Medulla oblongata (tissue), 1 donor: ENCODE measurements around the gene ASIC3.
"Not testable (repeated sequence)": the region's sequence is repeated elsewhere in the genome, so short reads cannot be mapped to it uniquely, and the experiment has no call there.

Experiments
- DNase-seq: peaks from one replicate; pipeline ENCODE4 v3.0.0-alpha.2; 2015; ENCODE audit errors: extremely low spot score

The ASIC3 gene

GRCh38 chr7:151013733-151014497 lies 34.4 kb upstream of the ASIC3 start:
- peak; percentile 55 for DNase-seq

- no peak for DNase-seq
Measured at GRCh38 chr7:151014950-151015349, 33.4 kb upstream of the ASIC3 start.

- no peak for DNase-seq
Measured at GRCh38 chr7:151015967-151016366, 32.4 kb upstream of the ASIC3 start.

DNA sequence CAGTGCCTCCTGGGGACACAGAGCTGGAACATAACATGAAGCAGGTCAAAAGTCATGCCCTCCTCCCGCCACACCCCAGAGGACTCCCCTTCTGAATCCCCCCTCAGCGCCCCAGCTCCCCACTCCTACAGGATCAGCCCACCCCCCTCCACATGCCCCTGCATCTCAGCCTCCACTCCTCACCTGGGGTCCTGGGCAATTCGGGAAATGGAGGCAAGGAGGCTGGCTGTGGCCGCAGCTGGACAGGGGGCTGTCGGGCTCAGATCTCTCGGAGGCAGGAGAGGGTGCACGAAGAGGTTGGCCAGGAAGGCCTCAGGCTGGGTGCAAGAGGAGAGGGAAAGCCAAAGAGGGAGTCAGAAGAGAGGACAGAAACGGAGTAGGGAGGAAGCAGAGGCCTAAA lies 31.8 kb upstream of the ASIC3 start:
- DNase-seq = no peak

GRCh38 chr7:151016942-151017341 lies 31.4 kb upstream of the ASIC3 start:
- no peak for DNase-seq

GRCh38 chr7:151017370-151017952 lies 30.9 kb upstream of the ASIC3 start:
- no peak for DNase-seq

GRCh38 chr7:151017953-151018420 lies 30.3 kb upstream of the ASIC3 start:
- peak; percentile 41 for DNase-seq

DNA sequence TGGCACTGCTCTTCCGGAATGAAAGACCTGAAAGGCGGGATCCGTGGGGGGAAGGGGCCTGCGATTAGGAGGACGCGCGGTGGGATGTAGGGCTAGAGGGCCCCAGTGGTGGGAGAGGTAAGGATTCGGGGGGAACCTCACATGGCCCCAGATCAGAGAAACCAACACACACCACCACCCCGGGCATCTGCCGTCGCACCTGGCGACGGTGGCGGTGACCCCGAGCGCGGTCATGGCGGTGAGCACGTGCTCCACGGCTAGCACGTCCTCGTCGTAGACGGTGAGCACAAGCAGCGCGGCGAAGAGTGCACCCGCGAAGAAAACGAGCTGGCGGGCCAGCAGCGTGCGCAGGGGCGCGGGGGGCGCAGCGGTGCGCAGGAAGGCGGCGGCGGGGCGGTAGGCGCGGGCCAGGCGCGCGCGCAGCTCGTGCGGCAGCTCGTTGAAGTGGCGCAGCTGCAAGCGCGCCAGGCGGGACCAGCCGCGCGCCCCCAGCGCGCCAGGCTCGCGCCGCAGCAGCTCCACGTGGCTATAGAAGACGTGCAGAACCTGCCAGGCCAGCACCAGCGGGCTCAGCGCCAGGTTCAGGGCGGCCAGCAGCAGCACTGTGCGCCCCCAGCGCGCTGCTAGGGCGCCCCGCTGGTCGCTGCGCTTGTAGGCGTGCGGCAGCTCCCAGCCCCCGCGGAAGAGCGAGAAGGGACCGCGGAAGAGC lies 29.8 kb upstream of the ASIC3 start:
- DNase-seq = no peak

DNA sequence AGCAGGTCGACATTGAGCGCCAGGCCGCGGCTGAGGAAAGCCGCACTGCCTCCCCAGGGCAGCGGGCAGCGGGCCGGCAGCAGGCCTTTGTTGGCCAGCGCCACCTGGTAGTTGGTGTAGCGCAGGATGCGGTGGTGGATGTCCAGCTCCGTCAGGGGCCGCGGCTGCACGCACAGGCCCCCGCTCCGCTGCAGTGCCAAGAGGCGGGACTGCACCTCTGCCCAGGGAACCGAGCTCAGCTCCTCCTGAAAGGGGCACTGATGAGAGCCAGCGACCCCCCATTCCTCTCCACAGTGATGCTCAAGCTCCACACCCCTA lies 29.2 kb upstream of the ASIC3 start:
- DNase-seq = no peak

DNA sequence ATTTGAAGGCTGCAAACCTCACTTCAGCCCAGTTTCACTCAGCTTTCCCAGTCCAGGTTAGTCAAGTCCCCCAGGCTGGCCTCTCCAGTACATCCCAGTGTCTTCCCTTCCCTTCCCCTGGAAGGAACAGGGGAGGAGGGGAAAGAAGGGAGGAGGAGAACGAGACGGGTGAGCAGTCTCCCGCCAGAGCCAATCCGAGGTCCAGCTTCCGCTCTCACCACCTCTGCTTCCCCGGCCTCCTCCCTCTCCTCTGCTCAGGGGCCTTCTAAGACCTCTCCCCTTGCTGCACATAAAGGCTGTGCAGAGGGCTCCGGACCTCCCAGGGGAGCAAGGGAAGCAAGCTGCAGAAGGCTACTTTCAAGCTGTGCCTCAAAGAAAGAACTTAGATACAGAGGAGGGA lies 28.1 kb upstream of the ASIC3 start:
- no peak for DNase-seq

DNA sequence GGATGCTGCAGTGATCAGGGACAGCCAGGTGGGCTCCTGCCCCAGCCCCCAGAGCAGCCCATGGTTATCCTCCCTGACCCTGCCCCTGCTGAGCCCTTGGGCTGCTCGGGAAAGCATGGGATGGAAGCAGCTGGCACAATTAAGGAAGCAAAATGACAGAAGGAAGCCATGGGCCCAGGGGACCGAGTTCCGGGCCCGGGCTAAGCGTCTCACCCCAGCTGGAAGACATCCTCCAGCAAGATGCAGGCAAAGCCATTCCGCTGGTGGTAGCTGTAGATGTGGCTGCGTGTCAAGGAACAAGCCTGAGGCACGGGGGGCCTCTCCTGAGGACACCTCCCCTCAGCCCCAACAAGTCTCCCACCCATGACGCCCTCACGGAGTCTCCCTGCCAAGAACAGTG lies 25.1 kb upstream of the ASIC3 start:
- DNase-seq = no peak

- DNase-seq = no peak
Measured at GRCh38 chr7:151024435-151025056, 23.8 kb upstream of the ASIC3 start, which contains the start of gene ATG9B. Gene ATG9B, minus strand, starts transcription at chr7:151024494. Its CDS starts 71 bp downstream, at chr7:151024423.

DNA sequence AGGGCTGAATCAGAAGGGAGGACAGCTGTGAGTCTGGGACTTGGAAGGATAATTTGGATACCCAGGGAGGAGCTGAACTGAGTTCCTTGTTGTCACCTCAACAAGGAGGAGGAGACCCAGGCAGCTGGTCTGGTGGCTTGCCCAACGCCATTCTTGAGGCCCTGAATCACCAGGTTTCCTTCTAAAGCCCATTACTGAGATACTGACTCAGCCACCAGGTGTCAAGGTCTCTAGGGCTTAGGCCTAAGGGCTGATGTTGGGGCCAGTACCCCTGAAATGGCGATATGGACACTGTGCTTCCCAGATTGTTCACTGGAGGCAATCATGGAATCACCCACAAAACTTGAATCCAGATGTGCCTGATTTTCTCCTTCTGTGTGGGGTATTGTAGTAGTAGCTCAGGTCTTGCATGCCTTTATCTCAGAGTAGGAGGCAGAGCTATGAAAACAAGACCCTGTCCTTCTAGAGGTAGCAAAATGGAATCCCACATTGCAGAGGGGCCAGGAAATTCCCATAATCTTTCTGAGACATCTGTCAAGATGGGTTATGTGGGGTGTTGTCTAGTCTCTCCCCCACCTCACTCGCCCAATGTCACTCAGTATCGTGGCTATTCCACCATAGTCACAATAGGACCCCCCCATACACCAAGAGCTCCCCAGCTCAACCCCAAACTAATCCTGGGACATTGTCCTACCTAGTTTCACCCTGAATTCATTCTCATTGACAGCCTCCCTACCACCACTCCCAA lies 22.2 kb upstream of the ASIC3 start:
- no peak for DNase-seq

- not testable (repeated sequence) for DNase-seq
Measured at GRCh38 chr7:151026771-151027727, 21.3 kb upstream of the ASIC3 start.

DNA sequence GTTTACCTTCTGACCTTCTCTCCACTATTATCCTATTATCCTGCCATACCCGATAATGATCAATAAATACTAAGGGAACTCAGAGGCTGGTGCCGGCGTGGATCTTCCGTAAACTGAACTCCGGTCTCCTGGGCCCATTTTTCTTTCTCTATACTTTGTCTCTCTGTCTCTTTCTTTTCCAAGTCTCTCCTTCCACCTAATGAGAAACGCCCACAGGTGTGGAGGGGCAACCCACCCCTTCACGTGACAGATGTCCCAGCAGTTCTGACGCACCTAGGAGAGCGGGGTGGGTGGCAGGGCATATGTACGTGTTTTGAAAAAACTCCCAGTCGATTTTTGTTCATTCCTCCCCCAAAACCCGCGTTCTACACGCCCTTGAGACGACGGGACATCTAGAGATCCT lies 20.6 kb upstream of the ASIC3 start:
- DNase-seq = not testable (repeated sequence)

DNA sequence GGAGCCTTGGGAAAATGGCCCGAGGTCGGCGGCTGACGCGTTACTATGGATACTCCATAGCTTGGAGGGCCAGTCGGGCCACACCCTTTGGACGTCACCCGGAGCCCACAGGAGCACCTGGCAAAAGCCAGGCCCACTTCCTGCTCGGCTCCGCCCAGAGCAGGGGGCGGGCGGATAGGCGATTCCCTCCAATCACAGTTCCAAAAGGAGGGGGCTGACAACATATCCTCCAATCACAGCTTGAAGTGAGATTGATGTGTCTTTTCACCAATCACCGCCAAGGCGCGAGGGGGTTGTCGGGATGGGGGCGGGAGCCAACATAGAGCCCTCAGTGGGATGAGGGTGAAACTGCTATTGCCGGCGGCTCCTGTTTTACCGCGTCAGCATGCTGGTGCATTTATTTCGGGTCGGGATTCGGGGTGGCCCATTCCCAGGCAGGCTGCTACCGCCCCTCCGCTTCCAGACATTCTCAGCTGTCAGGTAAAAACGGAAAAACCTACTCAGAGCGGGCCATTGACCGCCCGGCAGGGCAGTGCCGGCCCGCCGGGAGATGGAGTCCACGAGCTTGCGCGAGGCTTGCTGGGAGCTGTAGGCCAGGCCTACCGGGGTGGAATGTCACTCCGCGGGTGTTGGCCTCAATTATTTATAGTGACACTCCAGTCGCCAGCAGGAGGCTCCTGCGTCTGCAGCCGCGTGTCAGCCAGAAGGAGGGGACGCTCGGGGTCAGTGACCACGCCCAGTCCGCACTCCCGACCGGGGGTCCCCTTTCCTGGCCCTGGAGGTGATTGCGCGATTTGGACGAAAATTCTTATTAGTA lies 20.0 kb upstream of the ASIC3 start, which contains the start of gene ABCB8:
Gene ABCB8, plus strand, starts transcription at position 320 of the 817 bp plus-strand sequence. Its CDS starts 66 bp downstream, at position 386.
- DNase-seq = peak; percentile 99

GRCh38 chr7:151028948-151029501 lies 19.3 kb upstream of the ASIC3 start:
- DNase-seq = no peak

GRCh38 chr7:151031011-151031410 lies 17.3 kb upstream of the ASIC3 start:
- no peak for DNase-seq
